HG02610 (cell line): ENCODE results near the gene ANO4.

ENCODE experiments used
- ATAC-seq: cut with Tn5 transposase; IDR thresholded peaks from one replicate; pipeline ENCODE4 v1.9.1; 2021; ENCODE audit warnings: mild to moderate bottlenecking, moderate library complexity; ENCODE audit not compliant: unreplicated experiment

The ANO4 gene

GRCh38 chr12:100801320-100801719 is 6.7 kb downstream of the ANO4 start:
- ATAC-seq, result no peak

GRCh38 chr12:100808777-100809176 is 14.2 kb downstream of the ANO4 start:
- no peak for ATAC-seq

DNA sequence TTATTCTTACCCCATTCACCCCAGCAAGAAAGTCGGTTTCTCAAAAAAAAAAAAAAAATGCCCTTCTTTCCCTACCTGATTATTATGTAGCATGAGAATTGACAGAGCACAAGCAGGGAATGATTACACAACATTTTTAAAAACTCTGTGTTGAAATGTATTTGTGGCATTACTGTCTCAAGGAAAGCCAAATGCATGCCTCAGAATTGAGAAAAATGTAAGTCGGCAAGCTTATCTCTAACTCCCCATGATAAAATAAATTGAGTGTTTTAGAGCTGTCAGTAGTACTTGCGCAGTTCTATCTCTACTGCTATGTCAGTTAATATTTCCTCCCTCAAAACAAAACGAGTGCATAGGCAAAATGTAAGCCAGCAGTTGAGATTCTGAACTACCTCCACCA is 25.7 kb downstream of the ANO4 start:
- no peak for ATAC-seq

- ATAC-seq, result no peak
These were observed 29.4 kb downstream of the ANO4 start for GRCh38 chr12:100823963-100824362.

DNA sequence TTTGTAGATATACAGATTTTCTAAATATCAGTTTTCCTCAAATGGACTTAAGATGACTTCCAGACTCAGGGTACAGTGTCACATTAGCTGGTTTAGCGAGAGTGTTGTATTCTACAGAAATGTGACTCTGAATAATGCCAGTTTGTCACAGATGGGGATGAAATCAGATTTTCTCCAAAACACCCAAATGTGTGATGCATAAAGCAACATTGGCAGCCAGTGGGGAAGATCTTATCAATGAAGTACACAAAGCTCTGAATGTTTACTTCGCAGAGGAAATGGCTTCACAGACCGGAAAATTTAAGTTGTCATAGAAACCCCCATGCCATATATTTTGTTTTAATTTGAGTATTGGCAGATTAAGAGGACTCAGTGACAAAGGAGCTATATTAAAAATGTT is 29.9 kb downstream of the ANO4 start:
- no peak for ATAC-seq

DNA sequence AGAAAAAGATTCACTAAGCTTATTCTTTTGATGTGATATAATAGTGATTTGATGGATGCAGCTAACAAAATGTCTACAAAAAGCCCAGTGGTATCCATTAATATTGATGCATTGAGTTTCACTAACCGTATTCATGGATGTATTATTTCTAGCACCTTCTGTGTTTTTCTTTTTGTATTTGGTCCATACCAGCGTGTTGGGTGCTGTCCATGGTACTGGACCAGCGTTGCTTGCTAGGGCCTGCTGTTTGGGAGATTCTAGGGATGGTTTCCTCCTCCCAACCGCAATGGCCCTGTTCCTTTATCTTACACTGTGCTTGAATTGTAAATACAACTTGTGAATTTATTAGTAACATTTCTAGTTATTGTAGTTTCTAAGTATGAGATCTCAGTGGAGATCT is 31.7 kb downstream of the ANO4 start:
- ATAC-seq, result no peak

DNA sequence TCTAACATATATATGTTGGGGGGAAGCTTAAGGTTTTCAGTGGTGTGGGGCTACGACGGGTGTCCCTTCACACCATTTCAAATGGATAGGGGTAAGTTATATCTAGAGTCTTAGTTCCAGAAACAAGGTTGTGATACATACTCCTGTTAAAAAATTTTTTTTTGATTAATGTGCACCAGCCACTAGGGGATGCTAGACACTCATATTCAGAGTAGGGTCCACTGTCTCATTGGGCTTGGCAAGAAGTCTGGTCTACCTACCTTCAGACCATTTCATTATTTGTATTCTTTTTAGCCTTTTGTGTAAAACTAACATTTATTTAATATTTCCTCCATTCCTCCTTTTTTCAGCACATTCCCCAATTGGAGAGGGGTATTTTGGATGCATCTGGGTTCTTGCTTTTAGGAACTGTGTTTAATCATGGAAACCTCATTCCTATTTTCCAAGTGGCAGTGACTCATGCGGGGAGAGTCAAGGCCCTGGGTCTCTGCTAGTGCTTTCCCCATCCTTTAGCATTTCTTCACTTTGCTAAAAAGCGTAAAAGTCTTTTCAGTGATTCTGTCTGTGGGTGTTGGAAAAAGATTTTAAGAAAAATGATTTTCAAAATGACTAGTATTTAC is 33.4 kb downstream of the ANO4 start:
- ATAC-seq, result peak; percentile 40

DNA sequence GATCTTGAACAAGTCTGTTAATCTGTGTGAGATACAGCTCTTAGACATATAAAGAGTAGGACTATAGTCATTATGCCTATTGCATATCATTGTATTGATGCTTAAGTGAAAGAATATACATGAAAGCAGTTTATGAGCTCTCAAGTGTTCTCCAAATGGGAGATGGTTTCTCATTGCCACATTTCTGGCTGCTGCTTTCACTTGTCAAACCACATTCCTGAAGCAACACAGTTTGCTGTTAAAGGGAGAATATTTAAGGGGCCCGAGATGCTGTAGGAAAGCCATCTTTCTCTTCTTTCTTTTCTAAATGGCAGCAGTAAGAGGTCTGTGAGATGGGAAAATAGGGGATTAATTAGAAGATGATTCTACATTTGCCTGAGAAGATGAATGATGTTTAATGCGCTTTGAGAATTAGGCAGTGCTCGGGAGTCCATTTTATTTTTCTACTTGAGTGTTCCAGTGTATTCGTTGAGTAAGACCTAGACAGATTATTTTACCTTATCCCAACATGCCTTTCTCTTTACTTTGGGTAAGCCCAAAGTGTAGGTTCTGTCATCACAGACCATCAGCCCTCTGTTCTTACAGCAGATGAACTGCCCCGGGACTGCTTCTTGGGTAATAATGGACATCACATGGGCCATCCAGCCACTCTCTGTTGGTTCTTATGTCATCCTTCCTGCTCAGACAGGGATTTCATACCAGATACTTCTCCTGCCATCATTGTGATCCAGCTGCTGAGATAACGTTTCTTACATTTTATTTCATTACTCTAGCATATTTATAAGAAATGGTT is 35.6 kb downstream of the ANO4 start:
- ATAC-seq, result no peak

DNA sequence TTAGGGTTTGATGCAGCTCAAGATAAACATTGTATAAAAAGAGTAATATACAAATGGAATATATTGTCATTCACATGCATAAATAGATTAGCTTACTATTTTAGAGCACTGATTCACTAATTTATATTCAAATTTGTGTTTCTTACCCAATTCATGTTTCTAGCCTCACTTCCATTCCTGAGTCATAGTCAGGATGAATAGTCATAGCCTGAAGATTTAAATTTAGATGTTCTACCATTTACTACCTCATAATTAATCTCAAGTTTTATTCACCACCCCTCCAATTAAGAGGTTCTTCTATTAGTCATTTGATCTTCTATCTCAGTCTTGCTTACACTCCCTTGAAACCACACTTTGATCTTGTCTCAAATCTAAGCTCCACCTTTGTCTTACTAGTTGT is 38.7 kb downstream of the ANO4 start:
- ATAC-seq, result no peak

- no peak for ATAC-seq
These were observed 46.2 kb downstream of the ANO4 start for GRCh38 chr12:100840748-100841147.

GRCh38 chr12:100842156-100842555 is 47.6 kb downstream of the ANO4 start:
- no peak for ATAC-seq

DNA sequence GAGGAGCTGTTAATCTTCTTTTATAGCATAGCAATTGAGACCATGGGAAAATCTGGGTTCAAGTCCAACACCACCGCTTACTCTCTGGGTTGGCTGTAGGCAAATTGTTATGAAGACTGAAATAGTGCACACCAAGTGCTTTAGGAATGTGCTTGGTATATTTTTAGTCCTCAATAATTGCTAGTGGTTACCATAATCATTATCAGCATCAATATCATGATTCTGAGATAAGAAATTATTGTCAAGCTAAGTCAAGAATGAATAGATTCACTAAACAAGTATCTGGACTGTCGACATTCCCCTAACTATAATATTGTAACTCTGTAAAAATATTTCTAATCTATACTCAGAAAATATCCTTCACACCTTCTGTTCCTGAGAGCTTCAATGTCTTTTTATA is 48.5 kb downstream of the ANO4 start:
- no peak for ATAC-seq

DNA sequence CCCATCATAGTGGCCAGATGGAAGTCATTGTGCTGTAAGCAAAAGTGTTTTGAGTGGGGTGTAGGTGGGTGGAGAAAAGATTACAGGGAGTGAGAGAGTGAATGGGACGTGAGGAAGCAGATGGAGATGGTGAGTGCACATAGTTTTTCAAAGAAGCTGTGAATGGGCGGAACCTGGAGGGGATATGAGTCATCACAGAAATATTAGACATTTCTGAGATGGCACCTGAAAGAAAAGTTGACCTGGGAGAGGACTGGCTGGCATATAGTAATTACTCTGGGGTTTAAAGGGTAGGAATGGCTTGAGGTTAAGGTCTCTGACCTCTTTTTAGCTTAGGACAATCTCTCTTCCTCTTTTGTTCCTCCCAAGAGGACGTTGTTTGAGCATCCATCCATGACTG is 50.5 kb downstream of the ANO4 start:
- ATAC-seq, result no peak

GRCh38 chr12:100851637-100852036 is 57.1 kb downstream of the ANO4 start:
- ATAC-seq, result no peak

GRCh38 chr12:100857418-100857817 is 62.8 kb downstream of the ANO4 start:
- ATAC-seq, result no peak

DNA sequence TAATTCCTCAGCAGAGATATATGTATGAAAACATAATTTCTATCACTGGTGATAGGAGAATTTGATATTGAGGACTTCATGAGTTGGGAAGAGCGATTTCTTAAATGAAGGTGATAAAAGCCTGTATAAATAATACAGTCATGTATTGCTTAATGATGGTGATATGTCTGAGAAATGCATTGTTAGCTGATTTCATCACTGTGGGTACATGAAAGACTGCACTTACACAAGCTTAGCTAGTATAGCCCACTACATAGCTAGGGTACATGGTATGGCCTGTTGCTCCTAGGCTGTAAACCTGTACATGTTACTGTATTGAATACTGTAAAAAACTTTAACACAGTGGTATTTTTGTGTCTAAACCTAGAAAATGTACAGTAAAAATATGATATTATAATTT is 63.4 kb downstream of the ANO4 start:
- no peak for ATAC-seq

DNA sequence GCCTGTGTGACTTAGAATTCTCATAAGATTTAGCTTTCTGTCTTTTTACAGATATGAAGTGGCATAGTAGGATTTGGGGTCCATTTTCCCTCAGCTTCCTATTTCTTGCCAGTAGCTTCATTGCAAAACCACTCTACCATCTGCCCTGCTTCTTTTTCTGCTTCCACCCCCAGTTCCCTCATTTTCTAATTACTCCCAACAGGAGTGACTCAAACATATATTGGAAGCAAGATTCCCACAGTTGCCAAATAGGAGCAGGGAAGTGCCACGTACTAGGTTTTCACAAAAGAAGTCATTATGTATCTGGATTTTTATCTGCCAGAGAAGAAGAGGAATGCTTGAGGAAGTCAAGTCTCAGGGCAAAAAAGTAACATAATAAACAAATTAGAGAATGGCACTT is 64.1 kb downstream of the ANO4 start:
- no peak for ATAC-seq

DNA sequence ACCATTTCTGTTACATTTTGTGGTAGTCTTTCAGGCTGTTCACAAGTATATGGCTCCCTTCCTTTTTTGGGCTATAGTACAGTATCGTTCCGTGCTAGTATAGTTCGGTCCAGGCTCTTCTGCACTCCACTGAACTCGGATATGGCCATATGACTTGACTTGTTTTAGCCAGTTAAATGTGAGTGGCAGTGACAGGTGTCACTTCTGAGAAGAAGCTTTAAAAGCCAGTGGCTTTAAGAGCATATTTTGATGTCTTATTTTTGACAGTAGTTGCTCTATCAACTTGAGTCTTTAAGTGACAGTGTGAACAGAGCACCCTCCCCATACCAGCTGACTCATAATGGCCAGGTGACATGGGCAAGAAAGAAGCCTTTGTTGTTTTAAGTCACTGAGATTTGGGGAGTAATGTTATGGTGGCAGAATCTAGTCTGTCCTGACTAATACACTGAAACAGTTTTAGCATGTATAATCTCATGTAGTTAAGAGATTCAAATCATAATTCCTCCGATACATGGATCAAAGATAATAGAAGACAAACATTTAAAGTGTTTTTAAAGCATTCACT is 64.6 kb downstream of the ANO4 start:
- no peak for ATAC-seq

DNA sequence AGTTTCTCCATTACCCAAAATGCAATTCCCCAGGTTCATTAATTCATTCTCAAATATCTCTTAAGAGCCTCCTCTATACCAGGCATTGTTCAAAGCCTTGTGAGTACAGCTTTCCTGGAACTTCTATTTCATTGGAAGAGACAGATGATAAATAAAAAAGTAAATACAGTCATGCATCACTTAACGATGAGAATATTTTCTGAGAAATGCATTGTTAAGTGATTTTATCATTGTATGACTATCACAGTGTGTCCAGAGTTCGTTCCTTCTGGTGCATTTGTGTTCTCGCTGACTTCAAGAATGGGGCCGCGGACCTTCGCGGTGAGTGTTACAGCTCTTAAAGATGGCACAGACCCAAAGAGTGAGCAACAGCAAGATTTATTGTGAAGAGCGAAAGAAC is 66.0 kb downstream of the ANO4 start:
- no peak for ATAC-seq

DNA sequence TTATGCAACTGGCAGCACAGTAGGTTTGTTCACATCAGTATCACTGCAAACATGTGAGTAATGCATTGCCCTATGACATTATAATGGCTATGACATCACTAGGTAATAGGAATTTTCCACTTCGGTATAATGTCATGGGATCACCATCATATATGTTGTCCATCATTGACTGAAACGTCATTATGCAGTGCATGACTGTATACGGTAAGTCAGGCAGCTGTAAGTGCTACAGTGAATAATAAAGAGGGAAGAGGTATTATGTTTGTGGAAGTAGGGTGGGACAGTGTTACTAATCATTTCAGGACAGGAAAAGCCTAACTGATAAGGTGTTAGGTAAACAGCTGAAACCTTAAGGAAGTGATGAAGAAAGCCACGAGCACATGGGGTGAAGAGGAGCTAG is 68.1 kb downstream of the ANO4 start:
- ATAC-seq, result no peak

GRCh38 chr12:100864366-100864765 is 69.8 kb downstream of the ANO4 start:
- no peak for ATAC-seq

GRCh38 chr12:100867639-100868393 is 73.2 kb downstream of the ANO4 start:
- no peak for ATAC-seq
